AG09309 (cell line): ENCODE measurements around the gene MRPL43.

Experiments
- DNase-seq: peaks from one replicate; pipeline ENCODE4 v3.0.0-alpha.2; 2010; ENCODE audit warnings: low read depth
- H3K4me3 ChIP-seq: 2 replicates; pipeline ENCODE4 v1.5.1; 2011; ENCODE audit warnings: mild to moderate bottlenecking, low read depth, low read length, moderate library complexity; ENCODE audit not compliant: control insufficient read depth
- CTCF ChIP-seq: IDR thresholded peaks from 2 replicates; pipeline ENCODE4 v1.5.1; 2011; ENCODE audit warnings: mild to moderate bottlenecking, low read depth, low read length, inconsistent platforms; ENCODE audit not compliant: insufficient read depth, control insufficient read depth; ENCODE audit errors: missing control alignments

Gene MRPL43

GRCh38 chr10:101007915-101008822 is 20.9 kb upstream of the MRPL43 start:
- DNase-seq, result no peak
- TF ChIP-seq CTCF, result no peak
- no peak overlapping the region for H3K4me3 ChIP-seq

- no peak overlapping the region for H3K4me3 ChIP-seq
- no peak for DNase-seq
- TF ChIP-seq CTCF, result no peak
These were observed 19.9 kb upstream of the MRPL43 start for GRCh38 chr10:101007099-101007711.

- TF ChIP-seq CTCF, result no peak
- no peak for DNase-seq
- no peak overlapping the region for H3K4me3 ChIP-seq
These were observed 19.3 kb upstream of the MRPL43 start for GRCh38 chr10:101006593-101007098.

- no peak for TF ChIP-seq CTCF
- DNase-seq, result no peak
- H3K4me3 ChIP-seq, result no peak overlapping the region
These were observed 18.7 kb upstream of the MRPL43 start for GRCh38 chr10:101005869-101006567.

- H3K4me3 ChIP-seq, result no peak overlapping the region
- no peak for DNase-seq
- no peak for TF ChIP-seq CTCF
These were observed 18.1 kb upstream of the MRPL43 start for GRCh38 chr10:101005361-101005760.

- DNase-seq, result no peak
- TF ChIP-seq CTCF, result no peak
- H3K4me3 ChIP-seq, result no peak overlapping the region
These were observed 16.4 kb upstream of the MRPL43 start for GRCh38 chr10:101003639-101004206.
